ENCODE results near the gene TDRD7. TPM values are rescaled to one million over a fixed set of nuclear protein-coding genes. Genes with fewer than 3 reads are reported as not detected.
A peak's percentile ranks its signal among the peaks of the same experiment; 100 is the strongest.

The TDRD7 gene
- total and polyA plus RNA-seq, 2 of the 13 experiments (the other 11 are each of a cell fraction or from before 2014, with no cell fraction given), result 9.8 to 15.5 TPM

GRCh38 chr9:97394881-97395280, 17.0 kb upstream of the TDRD7 start (continued):
- TF ChIP-seq ZNF512 (CRISPR knock-in tag; IDR thresholded peaks at IDR 0.05), result no peak
- TF ChIP-seq, protein P1, sequence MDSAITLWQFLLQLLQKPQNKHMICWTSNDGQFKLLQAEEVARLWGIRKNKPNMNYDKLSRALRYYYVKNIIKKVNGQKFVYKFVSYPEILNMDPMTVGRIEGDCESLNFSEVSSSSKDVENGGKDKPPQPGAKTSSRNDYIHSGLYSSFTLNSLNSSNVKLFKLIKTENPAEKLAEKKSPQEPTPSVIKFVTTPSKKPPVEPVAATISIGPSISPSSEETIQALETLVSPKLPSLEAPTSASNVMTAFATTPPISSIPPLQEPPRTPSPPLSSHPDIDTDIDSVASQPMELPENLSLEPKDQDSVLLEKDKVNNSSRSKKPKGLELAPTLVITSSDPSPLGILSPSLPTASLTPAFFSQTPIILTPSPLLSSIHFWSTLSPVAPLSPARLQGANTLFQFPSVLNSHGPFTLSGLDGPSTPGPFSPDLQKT (CRISPR knock-in tag; IDR thresholded peaks at IDR 0.05; ENCODE audit: borderline replicate concordance), result no peak
- peak; percentile 33 to 35; a peak in 2 of 4 replicates for TF ChIP-seq NR2F1 (CRISPR knock-in tag; IDR thresholded peaks at IDR 0.05)
- TF ChIP-seq ATF1 (CRISPR knock-in tag; IDR thresholded peaks at IDR 0.05), result no peak
- no peak for TF ChIP-seq ZFP37 (CRISPR knock-in tag; IDR thresholded peaks at IDR 0.05; ENCODE audit: borderline replicate concordance)
- peak; percentile 72; the same call in 1 of the 2 replicates for TF ChIP-seq FOXK1 (CRISPR knock-in tag; IDR thresholded peaks at IDR 0.05; ENCODE audit: borderline replicate concordance, low read depth)
- no peak for TF ChIP-seq ZBTB3 (CRISPR knock-in tag; IDR thresholded peaks at IDR 0.05; ENCODE audit: borderline replicate concordance, low read depth)
- no peak for TF ChIP-seq SOX6 (IDR thresholded peaks at IDR 0.05)
- peak; percentile 97 for TF ChIP-seq SOX6 (CRISPR knock-in tag; IDR thresholded peaks at IDR 0.05)
- TF ChIP-seq NCOA2 (CRISPR knock-in tag; IDR thresholded peaks at IDR 0.05), result peak; percentile 81
- peak; percentile 75 for TF ChIP-seq GFI1 (CRISPR knock-in tag; IDR thresholded peaks at IDR 0.05; ENCODE audit: borderline replicate concordance)
- TF ChIP-seq ZNF652 (CRISPR knock-in tag; IDR thresholded peaks at IDR 0.05; ENCODE audit: borderline replicate concordance, low read depth), result no peak
- no peak for TF ChIP-seq ZNF790 (CRISPR knock-in tag; IDR thresholded peaks at IDR 0.05; ENCODE audit: borderline replicate concordance)
- TF ChIP-seq PITX1 (CRISPR knock-in tag; IDR thresholded peaks at IDR 0.05), result peak; percentile 61; the same call in 1 of the 2 replicates
- no peak for TF ChIP-seq ZNF543 (CRISPR knock-in tag; IDR thresholded peaks at IDR 0.05)
- TF ChIP-seq AKNA (CRISPR knock-in tag; IDR thresholded peaks at IDR 0.05; ENCODE audit: borderline replicate concordance), result no peak
- TF ChIP-seq POGZ (CRISPR knock-in tag; IDR thresholded peaks at IDR 0.05), result peak; percentile 20; the same call in 1 of the 2 replicates
- no peak for TF ChIP-seq ZNF782 (CRISPR knock-in tag; IDR thresholded peaks at IDR 0.05; ENCODE audit: borderline replicate concordance)
- no peak for TF ChIP-seq IRX3 (CRISPR knock-in tag; IDR thresholded peaks at IDR 0.05; ENCODE audit: borderline replicate concordance, low read depth)
- no peak for TF ChIP-seq ZBTB7B (CRISPR knock-in tag; IDR thresholded peaks at IDR 0.05)
- TF ChIP-seq JUND (CRISPR knock-in tag; IDR thresholded peaks at IDR 0.05), result no peak

All from HepG2 (cell line).